HG03139 (cell line): Measurements from ENCODE around the gene BICC1.

Experiments used
- ATAC-seq: cut with Tn5 transposase; IDR thresholded peaks from one replicate; pipeline ENCODE4 v1.9.1; 2021; ENCODE audit not compliant: unreplicated experiment

The BICC1 gene

GRCh38 chr10:58695022-58695421 lies 182.3 kb downstream of the BICC1 start:
- no peak for ATAC-seq

GRCh38 chr10:58696736-58697135 lies 184.1 kb downstream of the BICC1 start:
- no peak for ATAC-seq

DNA sequence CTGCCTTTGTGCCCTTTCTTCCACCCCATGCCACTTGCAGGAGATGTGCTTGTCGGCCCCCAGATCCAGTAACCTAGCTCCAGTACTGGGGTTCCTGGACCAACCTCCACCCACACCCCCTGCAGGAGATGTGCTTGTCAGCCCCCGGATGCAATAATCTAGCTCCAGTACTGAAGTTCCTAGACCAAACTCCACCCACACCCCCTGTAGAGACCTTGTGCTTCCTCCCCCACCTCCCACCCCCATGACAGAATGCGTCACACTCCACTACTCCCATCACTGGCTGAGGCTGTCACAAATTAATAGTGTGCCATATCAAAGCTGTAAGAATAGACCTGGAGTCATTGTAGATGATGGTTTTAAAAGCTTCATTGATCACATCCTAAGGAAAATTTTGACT lies 185.0 kb downstream of the BICC1 start:
- ATAC-seq = no peak

DNA sequence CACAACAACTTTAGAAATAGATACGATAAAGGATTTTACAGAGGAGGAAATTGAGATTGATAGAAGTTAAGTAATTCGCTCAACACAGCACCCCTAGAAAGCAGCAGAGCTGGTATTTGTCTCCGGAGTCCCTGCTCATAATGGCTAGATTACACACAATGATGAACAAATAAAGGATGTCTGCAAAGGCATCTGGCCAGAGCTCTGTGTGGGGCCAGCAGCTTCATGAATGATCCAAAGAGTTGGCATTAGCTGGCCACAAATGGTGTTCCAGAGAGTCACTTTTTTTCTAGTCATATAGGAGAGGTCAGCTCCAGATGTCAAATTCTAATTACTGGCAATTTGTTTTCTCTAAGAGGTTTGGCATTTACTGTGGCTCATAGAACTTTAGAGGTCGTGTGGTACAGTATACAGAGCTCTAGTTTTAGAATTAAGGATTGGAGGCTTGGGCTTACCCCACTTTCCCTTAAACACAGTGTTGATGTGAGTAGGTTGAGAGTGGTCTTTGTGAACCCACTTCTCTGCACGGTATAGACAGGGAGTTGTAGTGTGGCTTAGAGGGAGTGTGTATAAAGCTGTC lies 186.2 kb downstream of the BICC1 start:
- no peak for ATAC-seq

GRCh38 chr10:58700591-58700990 lies 187.9 kb downstream of the BICC1 start:
- no peak for ATAC-seq

- ATAC-seq = no peak
These were observed 188.9 kb downstream of the BICC1 start for GRCh38 chr10:58701405-58702135.

DNA sequence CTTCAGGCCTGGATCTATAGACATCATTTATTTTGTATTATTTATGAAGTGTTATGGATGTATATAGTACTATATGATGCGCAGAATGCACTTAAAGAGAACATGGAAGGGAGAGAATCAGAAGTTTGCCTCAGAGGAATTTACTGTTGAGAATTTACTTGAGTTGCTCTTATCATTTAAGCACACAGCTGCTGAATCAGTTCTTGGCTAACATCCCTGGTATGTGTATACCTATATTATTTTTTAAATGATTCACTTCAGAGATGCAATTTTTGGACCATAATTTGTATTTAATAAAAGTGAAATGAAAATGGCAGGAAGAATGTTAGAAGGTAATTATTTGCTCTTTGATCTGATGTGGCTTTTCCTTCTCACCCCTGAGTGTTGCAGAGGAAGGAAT lies 191.6 kb downstream of the BICC1 start:
- ATAC-seq = no peak

DNA sequence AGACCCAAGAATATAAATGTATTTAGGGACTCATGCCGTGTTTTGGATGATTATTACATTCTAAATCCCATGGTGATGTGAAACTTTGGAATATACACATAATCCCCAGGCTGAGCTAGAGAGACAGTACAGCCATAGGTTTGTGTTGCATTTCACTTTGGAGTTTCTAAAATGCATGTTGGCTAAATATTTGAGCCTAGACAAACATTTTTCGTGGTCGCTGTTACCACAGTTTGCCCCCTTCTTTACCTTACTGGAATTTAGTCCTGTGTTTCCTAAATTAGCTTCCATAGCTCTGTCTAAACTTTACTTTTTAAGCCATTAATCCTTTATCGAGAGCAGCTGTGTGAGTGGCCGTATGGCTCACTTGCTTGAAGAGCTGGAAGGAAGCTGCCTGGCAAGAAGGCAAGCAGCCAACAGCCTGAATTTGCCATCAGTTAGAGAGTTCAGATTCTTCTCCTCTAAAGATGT lies 192.0 kb downstream of the BICC1 start:
- ATAC-seq = no peak

- ATAC-seq = no peak
These were observed 194.2 kb downstream of the BICC1 start for GRCh38 chr10:58706836-58707235.

DNA sequence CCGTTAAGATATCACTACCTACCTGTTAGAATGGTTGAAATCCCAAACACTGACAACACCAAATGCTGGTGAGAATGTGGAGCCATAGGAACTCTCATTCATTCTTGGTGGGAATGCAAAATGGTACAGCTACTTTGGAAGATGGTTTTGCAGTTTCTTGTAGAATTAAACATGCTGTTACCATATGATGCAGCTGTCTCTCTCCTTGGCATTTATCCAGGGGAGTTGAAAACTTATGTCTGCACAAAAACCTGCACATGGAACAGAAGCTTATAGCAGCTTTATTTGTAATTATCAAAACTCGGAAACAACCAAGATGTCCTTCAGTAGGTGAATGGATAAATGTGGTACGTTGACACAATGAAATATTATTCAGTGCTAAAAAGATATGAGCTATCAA lies 199.5 kb downstream of the BICC1 start:
- no peak for ATAC-seq

GRCh38 chr10:58712982-58713381 lies 200.3 kb downstream of the BICC1 start:
- no peak for ATAC-seq

DNA sequence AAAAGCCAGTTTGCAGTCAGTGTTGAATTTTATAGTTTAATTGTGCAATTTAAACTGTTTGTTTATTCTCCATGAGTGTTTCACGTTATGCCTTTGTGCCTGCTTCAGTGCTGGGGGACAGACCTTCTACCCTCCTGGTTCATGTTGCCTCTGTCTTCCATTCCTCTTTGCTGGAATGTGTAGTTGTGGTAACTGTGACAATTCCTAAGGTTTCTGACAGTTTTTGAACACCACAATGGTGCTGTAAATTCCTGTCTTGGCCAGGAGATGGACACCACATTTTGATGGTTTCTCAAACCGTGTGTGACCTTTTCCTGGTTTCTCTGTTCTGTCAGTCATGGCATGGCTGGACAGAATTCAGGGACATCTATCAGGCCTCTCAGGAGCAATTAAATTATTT lies 201.7 kb downstream of the BICC1 start:
- ATAC-seq = no peak

- ATAC-seq = no peak
These were observed 202.4 kb downstream of the BICC1 start for GRCh38 chr10:58715061-58715460.

GRCh38 chr10:58718596-58718995 lies 205.9 kb downstream of the BICC1 start:
- no peak for ATAC-seq

DNA sequence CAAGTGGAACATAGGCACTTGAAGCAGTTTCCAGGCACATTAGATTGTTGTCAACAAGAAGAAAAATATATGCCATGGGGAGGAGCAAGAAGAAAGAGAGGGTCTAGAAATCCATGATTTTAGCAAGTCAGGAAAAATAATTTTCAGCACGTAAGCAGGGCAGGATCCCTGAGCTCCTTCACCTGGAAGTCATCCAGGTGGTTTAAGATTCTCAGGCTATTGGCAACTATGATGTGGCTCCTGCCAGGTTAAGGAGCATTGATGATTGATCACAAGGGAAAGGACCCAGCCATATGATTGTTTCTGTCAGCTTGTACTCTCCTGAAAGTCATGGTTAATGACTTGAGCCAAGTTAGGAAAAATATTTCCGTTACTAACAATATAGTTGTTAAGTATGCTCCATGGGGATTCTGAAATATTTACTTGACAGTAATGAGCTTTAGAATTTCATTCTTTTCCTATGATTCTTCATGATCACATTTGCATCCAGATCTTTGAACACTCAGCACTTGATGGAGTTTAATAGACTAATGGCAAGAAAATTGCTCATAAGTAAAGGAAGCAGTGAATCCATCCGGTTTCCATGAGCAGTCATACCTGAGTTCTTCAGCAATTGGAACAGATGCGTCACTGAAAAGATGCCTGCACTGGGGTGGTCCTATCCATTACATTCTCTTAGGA lies 209.1 kb downstream of the BICC1 start:
- ATAC-seq = no peak

- ATAC-seq = no peak
These were observed 210.5 kb downstream of the BICC1 start for GRCh38 chr10:58723186-58723585.

- ATAC-seq = no peak
These were observed 211.3 kb downstream of the BICC1 start for GRCh38 chr10:58723966-58724365.

- no peak for ATAC-seq
These were observed 212.1 kb downstream of the BICC1 start for GRCh38 chr10:58724781-58725180.

- ATAC-seq = no peak
These were observed 213.2 kb downstream of the BICC1 start for GRCh38 chr10:58725901-58726300.

DNA sequence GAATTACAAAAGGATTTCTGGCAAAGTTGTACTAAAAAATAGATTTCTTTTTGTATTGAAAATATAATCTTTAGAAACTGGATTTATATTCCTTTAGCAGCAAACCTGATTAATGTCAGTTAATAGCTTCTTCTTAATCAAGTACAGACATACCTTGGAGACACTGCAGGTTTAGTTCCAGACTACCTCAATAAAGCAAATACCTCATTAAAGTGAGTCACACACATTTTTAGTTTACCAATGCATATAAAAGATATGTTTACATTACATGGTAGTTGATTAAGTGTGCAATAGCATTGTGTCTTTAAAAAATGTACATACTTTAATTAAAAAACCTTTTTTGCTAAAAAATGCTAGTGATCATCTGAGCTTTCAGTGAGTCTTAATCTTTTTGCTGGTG lies 215.0 kb downstream of the BICC1 start:
- ATAC-seq = no peak

DNA sequence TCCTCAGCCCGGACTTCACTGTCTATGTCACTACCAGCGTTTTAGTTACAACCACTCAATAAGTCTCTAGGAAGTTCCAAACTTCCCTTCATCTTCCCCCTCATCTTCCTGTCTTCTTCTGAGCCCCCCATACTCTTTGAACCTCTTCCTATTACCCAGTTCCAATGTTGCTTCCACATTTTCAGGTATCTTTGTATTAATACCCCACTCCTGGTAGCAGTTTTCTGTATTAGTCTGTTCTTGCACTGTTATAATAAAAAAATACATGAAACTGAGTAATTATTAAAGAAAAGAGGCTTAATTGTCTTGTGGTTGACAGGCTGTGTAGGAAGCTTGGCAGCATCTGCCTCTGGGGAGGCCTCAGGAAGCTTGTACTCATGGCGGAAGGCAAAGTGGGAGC lies 218.6 kb downstream of the BICC1 start:
- no peak for ATAC-seq

DNA sequence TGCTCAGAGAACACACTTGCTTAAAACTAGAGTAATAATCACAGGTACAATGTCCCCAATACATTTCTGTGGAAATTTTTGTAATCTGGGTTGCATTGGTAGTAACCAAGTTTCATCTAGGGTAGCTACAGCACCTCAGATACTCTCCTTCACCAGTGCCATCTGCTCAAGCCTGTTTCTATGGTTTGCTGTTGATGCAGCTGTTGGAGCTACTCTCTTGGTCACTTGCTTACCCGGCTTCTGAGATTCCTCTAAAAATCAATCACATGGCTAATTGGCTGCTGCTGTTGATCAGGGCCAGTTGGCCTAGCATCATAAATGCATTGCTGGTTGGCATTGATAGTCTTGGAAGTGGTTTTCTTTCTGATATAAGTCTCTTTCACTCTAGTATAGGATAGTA lies 220.8 kb downstream of the BICC1 start:
- ATAC-seq = no peak
